ENCODE results near the gene ERFL. TPM values are rescaled to one million over a fixed set of nuclear protein-coding genes. Genes with fewer than 3 reads are reported as not detected.

The ERFL gene
- total and polyA plus RNA-seq, 2 of the 8 experiments (the other 6 are each of a cell fraction or from before 2014, with no cell fraction given): 0.12 TPM; not detected in 1

- H2BK15ac ChIP-seq (ENCODE audit: low read length): no peak overlapping the region
- no peak overlapping the region for H2BK120ac ChIP-seq (replicated peaks; ENCODE audit: low read depth, low read length)
- H3K4me2 ChIP-seq (ENCODE audit: insufficient read depth in 1 of 2, low read depth in 2 of 2, low read length in 2 of 2): no peak overlapping the region
- H4K91ac ChIP-seq (replicated peaks; ENCODE audit: insufficient read length, low read length): no peak overlapping the region
- CTCF ChIA-PET (ENCODE audit: partially characterized antibody): interaction anchor here (0.8 to 2.3 kb wide), 4 partner anchors 9 to 32 kb away, joined by 3 to 9 read pairs (median 3); partner anchors contain the start of gene ARHGEF1
- POLR2A ChIA-PET (ENCODE audit: partially characterized antibody): interaction anchor here (0.8 to 2.1 kb wide), 5 partner anchors 8 to 30 kb away, joined by 3 to 8 read pairs (median 4); no protein-coding TSS in a partner anchor
- peaks cover 6 to 12% (median 7%) of the 10 kb centered on the region in 4 experiments; a peak in 6 of 8 replicates for H3K36me3 ChIP-seq (ENCODE audit: control insufficient read depth in 2 of 4, insufficient read depth in 4 of 4, low read length in 3 of 4)
- no peaks in the 10 kb centered on the region for H3K79me2 ChIP-seq (ENCODE audit: control insufficient read depth in 1 of 2, insufficient read depth in 2 of 2, low read length in 2 of 2)
- no peak overlapping the region for H3K14ac ChIP-seq (ENCODE audit: insufficient read length)
- no peak overlapping the region for H3K18ac ChIP-seq (ENCODE audit: extremely low read depth, low read length)
- no peak overlapping the region for H3K27ac ChIP-seq (ENCODE audit: low read depth, low read length)
- H4K8ac ChIP-seq (ENCODE audit: extremely low read depth, insufficient read depth, low read length): no peak overlapping the region
- H3K27me3 ChIP-seq (replicated peaks in 1 of 4; ENCODE audit: control insufficient read depth in 3 of 4, extremely low read depth in 1 of 4, insufficient read depth in 3 of 4, low read length in 3 of 4): no peaks in the 10 kb centered on the region
- no peak overlapping the region for H3K4me3 ChIP-seq (ENCODE audit: extremely low read depth in 1 of 4, insufficient read depth in 2 of 4, low read depth in 3 of 4, low read length in 4 of 4)
- H3K9ac ChIP-seq (replicated peaks in 1 of 4; ENCODE audit: extremely low read depth in 1 of 4, low read depth in 3 of 4, low read length in 3 of 4): no peak overlapping the region
- H2AFZ ChIP-seq (ENCODE audit: low read length): no peak overlapping the region
- H4K20me1 ChIP-seq (replicated peaks in 1 of 2; ENCODE audit: control insufficient read depth in 1 of 2, insufficient read depth in 2 of 2, low read length in 2 of 2): peaks cover 0 to 3% of the 10 kb centered on the region in 2 experiments
- H2BK20ac ChIP-seq (ENCODE audit: low read length): no peak overlapping the region
- H3K23ac ChIP-seq (ENCODE audit: insufficient read length): no peak overlapping the region
- no peaks in the 10 kb centered on the region for H3K79me1 ChIP-seq (ENCODE audit: low read depth, low read length)
- FAIRE-seq (no peak), DNase-seq (ENCODE audit: low read depth in 1 of 2, low spot score in 2 of 2) (no peak)
- H3K9me3 ChIP-seq (ENCODE audit: insufficient read depth in 2 of 2, low read depth in 1 of 2, low read length in 1 of 2): no peaks in the 10 kb centered on the region
- H3K4ac ChIP-seq (replicated peaks; ENCODE audit: insufficient read length, low read depth, low read length): no peak overlapping the region
- no peak overlapping the region for H3K56ac ChIP-seq (replicated peaks; ENCODE audit: insufficient read length, low read depth, low read length)
- no peak overlapping the region for H2BK12ac ChIP-seq (ENCODE audit: low read depth, low read length)
- no peak overlapping the region for H2AK5ac ChIP-seq (ENCODE audit: low read depth, low read length)
- H3K23me2 ChIP-seq (ENCODE audit: low read depth, low read length): no peaks in the 10 kb centered on the region
- H4K5ac ChIP-seq (ENCODE audit: insufficient read length, low read depth, low read length): no peak overlapping the region
- TF ChIP-seq TCF12 (IDR thresholded peaks at IDR 0.05; ENCODE audit: low read depth, low read length) (no peak), POLR2AphosphoS5 (IDR thresholded peaks at IDR 0.05; ENCODE audit: low read depth, low read length) (no peak), EZH2 (IDR thresholded peaks at IDR 0.05; ENCODE audit: low read depth, low read length, severe bottlenecking) (no peak), CHD1 (IDR thresholded peaks at IDR 0.05; ENCODE audit: low read depth, low read length) (no peak), BRCA1 (IDR thresholded peaks at IDR 0.05; ENCODE audit: low read depth, low read length) (no peak), JUND (IDR thresholded peaks at IDR 0.05; ENCODE audit: low read length) (no peak), KDM1A (IDR thresholded peaks at IDR 0.05; ENCODE audit: borderline replicate concordance, low read length) (no peak), CEBPB (IDR thresholded peaks at IDR 0.05; ENCODE audit: low read depth, low read length) (no peak)
- no peak overlapping the region for H2BK5ac ChIP-seq (ENCODE audit: low read depth, low read length)
- 95% methylated on average over 15 of the region's 15 CpGs; no CpG with 5 or more reads in 1 of the 2 experiments for whole genome bisulfite sequencing, 2 experiments (ENCODE audit: extremely low coverage in 1 of 2, insufficient coverage in 1 of 2, insufficient read length in 1 of 2, insufficient replicate concordance in 2 of 2, low coverage in 1 of 2, low lambda C conversion rate in 2 of 2, missing lambda C conversion rate in 1 of 2)
- peaks cover 0 to 5% (median 1%) of the 10 kb centered on the region in 4 experiments; a peak in 1 of 7 replicates for H3K4me1 ChIP-seq (replicated peaks in 1 of 4; ENCODE audit: control insufficient read depth in 3 of 4, insufficient read depth in 4 of 4, low read length in 3 of 4)
Observed at GRCh38 chr19:41898235-41898634, 30.0 kb downstream of the ERFL start.

All from H1 (cell line).